Measurements from ENCODE around the gene EVPL.

GRCh38 chr17:76048711-76049110, 21.6 kb upstream of the EVPL start:
- TF ChIP-seq CTCF (IDR thresholded peaks at IDR 0.05): no peak
- TF ChIP-seq EP300 (IDR thresholded peaks at IDR 0.05): no peak

Measured in sigmoid colon (tissue), 4 donors.